Glutamatergic neuron (in vitro differentiated cells): Measurements from ENCODE around the gene ASPG. TPM values are rescaled to one million over a fixed set of nuclear protein-coding genes. Genes with fewer than 3 reads are reported as not detected.
A peak's percentile ranks its signal among the peaks of the same experiment; 100 is the strongest.

Source experiments
- DNase-seq: peaks from one replicate; pipeline ENCODE4 v3.0.0; 2022
- H3K27ac Mint-ChIP-seq: one replicate; pipeline ENCODE4 v1.8.0; 2020; ENCODE audit warnings: mild to moderate bottlenecking, mixed read lengths, inconsistent platforms; ENCODE audit not compliant: unreplicated experiment
- H3K27me3 Mint-ChIP-seq: one replicate; pipeline ENCODE4 v1.8.0; 2020; ENCODE audit warnings: mild to moderate bottlenecking, moderate library complexity, mixed read lengths, inconsistent platforms; ENCODE audit not compliant: unreplicated experiment
- H3K36me3 Mint-ChIP-seq: one replicate; pipeline ENCODE4 v1.8.0; 2020; ENCODE audit warnings: mild to moderate bottlenecking, mixed read lengths, inconsistent platforms; ENCODE audit not compliant: unreplicated experiment
- H3K4me1 Mint-ChIP-seq: one replicate; pipeline ENCODE4 v1.8.0; 2020; ENCODE audit warnings: mild to moderate bottlenecking, low read depth, mixed read lengths, inconsistent platforms; ENCODE audit not compliant: unreplicated experiment
- H3K4me3 Mint-ChIP-seq: one replicate; pipeline ENCODE4 v1.8.0; 2020; ENCODE audit warnings: mild to moderate bottlenecking, mixed read lengths, inconsistent platforms; ENCODE audit not compliant: unreplicated experiment
- H3K9me3 Mint-ChIP-seq: one replicate; pipeline ENCODE4 v1.8.0; 2020; ENCODE audit warnings: mild to moderate bottlenecking, moderate library complexity, mixed read lengths, inconsistent platforms; ENCODE audit not compliant: unreplicated experiment
- CTCF ChIP-seq: fragments of 200-600 bp; sonication (generic); IDR thresholded peaks from one replicate; pipeline ENCODE4 v1.5.0; 2021; ENCODE audit not compliant: partially characterized antibody, unreplicated experiment
- total RNA-seq: library from RNA; stranded (reverse); fragmentation: NEBNext Ultra II Directional; extraction: Animal tissue kit (Norgen Biotek cat#: 25700); gene quantifications from one replicate; pipeline ENCODE4 v1.2.1, GENCODE V29; 2021; ENCODE audit not compliant: unreplicated experiment

Gene ASPG
- total RNA-seq, 1 donor from 2014 or later, result not detected

GRCh38 chr14:104103446-104104075 lies 18.1 kb downstream of the ASPG start:
- no peak overlapping the region for H3K27ac Mint-ChIP-seq
- H3K36me3 Mint-ChIP-seq, result no peaks in the 10 kb centered on the region
- H3K27me3 Mint-ChIP-seq, result peaks cover 3% of the 10 kb centered on the region
- no peak overlapping the region for H3K4me3 Mint-ChIP-seq
- no peak for TF ChIP-seq CTCF
- peak; percentile 11 for DNase-seq
- no peaks in the 10 kb centered on the region for H3K9me3 Mint-ChIP-seq
- no peaks in the 10 kb centered on the region for H3K4me1 Mint-ChIP-seq

DNA sequence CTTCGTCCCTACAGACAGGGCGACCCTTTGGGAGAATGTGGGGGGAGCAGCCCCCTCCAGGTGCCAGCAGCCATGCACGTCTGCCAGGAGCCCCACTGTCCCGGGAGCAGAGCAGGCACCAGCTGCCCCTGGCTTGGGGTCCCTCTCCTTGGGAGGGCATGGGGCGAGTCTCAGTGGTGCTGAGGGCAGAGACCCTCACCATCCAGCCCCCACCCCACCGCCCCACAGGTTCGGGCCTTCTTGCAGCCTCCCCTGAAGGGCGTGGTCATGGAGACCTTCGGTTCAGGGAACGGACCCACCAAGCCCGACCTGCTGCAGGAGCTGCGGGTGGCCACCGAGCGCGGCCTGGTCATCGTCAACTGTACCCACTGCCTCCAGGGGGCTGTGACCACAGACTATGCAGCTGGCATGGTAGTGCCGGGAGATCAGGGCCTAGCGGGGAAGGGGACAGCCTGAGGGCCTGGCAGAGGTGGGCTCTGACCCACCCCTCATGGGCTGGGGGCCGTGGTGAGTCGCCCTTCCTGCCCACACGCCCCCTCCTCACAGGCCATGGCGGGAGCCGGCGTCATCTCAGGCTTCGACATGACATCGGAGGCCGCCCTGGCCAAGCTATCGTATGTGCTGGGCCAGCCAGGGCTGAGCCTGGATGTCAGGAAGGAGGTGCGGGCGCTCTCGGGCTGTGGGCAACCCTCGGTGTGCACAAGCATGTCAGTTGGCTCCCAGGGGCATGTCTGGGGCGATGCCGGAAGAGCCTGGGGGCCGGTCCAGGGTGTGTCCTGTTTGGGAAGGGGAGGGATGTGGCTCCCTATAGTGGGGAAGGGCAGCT lies 18.8 kb downstream of the ASPG start:
- peak; percentile 10 for DNase-seq
- Mint-ChIP-seq H3K27me3 (peaks cover 6% of the 10 kb centered on the region), H3K27ac (no peak overlapping the region), H3K9me3 (no peaks in the 10 kb centered on the region), H3K4me1 (no peaks in the 10 kb centered on the region), H3K4me3 (no peak overlapping the region), H3K36me3 (no peaks in the 10 kb centered on the region)
- no peak for TF ChIP-seq CTCF

GRCh38 chr14:104105071-104105821 lies 19.7 kb downstream of the ASPG start:
- H3K4me1 Mint-ChIP-seq, result no peaks in the 10 kb centered on the region
- peaks cover 3% of the 10 kb centered on the region for H3K27me3 Mint-ChIP-seq
- no peak overlapping the region for H3K27ac Mint-ChIP-seq
- no peak for TF ChIP-seq CTCF
- no peak overlapping the region for H3K4me3 Mint-ChIP-seq
- no peaks in the 10 kb centered on the region for H3K36me3 Mint-ChIP-seq
- no peaks in the 10 kb centered on the region for H3K9me3 Mint-ChIP-seq
- DNase-seq, result peak; percentile 17

DNA sequence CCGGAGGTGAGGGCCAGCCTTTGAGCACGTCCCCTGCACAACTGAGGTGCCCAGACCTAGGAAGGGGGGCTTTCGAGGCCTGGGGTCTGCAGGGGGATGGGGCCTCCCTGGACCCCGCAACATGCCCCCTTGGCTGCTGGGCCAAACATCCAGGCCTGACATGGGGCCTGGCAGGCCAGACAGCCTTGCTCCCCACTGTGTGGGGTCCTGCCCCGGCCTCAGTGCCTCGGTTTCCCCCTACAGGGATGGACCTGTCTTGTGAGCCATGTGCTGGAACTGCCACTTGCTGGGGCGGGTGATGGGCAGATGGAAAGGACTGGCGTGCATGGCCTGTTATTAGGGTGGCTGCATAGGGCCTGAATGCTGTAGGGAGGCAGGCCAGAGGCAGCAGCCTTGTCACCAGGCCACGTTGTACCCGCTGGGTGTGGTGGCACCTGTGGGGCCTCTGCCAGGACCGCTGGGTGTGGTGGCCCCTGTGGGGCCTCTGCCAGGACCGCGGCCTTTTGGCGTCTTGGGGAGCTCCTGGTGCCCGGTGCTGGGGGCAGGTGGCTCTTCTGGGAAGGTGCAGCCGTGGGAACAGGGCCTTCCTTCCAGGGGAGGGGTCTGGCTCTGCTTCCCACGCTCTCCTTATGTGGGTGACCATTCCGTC lies 20.4 kb downstream of the ASPG start:
- no peaks in the 10 kb centered on the region for H3K36me3 Mint-ChIP-seq
- H3K27ac Mint-ChIP-seq, result no peak overlapping the region
- no peaks in the 10 kb centered on the region for H3K4me1 Mint-ChIP-seq
- DNase-seq, result no peak
- no peak overlapping the region for H3K4me3 Mint-ChIP-seq
- no peaks in the 10 kb centered on the region for H3K9me3 Mint-ChIP-seq
- peaks cover 3% of the 10 kb centered on the region for H3K27me3 Mint-ChIP-seq
- TF ChIP-seq CTCF, result no peak
